ENCODE results near the gene NEGR1.

GRCh38 chr1:71562298-71562697 lies 720.0 kb downstream of the NEGR1 start:
- TF ChIP-seq, protein P1, sequence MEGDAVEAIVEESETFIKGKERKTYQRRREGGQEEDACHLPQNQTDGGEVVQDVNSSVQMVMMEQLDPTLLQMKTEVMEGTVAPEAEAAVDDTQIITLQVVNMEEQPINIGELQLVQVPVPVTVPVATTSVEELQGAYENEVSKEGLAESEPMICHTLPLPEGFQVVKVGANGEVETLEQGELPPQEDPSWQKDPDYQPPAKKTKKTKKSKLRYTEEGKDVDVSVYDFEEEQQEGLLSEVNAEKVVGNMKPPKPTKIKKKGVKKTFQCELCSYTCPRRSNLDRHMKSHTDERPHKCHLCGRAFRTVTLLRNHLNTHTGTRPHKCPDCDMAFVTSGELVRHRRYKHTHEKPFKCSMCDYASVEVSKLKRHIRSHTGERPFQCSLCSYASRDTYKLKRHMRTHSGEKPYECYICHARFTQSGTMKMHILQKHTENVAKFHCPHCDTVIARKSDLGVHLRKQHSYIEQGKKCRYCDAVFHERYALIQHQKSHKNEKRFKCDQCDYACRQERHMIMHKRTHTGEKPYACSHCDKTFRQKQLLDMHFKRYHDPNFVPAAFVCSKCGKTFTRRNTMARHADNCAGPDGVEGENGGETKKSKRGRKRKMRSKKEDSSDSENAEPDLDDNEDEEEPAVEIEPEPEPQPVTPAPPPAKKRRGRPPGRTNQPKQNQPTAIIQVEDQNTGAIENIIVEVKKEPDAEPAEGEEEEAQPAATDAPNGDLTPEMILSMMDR (IDR thresholded peaks at IDR 0.05): no peak
- TF ChIP-seq POLR2A (IDR thresholded peaks at IDR 0.05): no peak

Data from heart left ventricle (tissue), 13 donors.